HG03159 (cell line): ENCODE results near the gene FNDC5.
A peak's percentile ranks its signal among the peaks of the same experiment; 100 is the strongest.

Experiments used
- ATAC-seq: cut with Tn5 transposase; IDR thresholded peaks from one replicate; pipeline ENCODE4 v1.9.1; 2021; ENCODE audit warnings: mild to moderate bottlenecking, moderate library complexity; ENCODE audit not compliant: unreplicated experiment

The FNDC5 gene

GRCh38 chr1:32817159-32817814, 53.4 kb downstream of the FNDC5 start, which contains the start of the genes S100PBP and YARS1:
TSS of gene S100PBP (plus strand) at chr1:32817653. CDS start at chr1:32826100, 8,447 bp downstream.
TSS of gene YARS1 (minus strand) at chr1:32817358. CDS start at chr1:32817244, 114 bp downstream.
- ATAC-seq = peak; percentile 81

- ATAC-seq = peak; percentile 16
These were observed 54.0 kb downstream of the FNDC5 start for GRCh38 chr1:32816676-32817158.

GRCh38 chr1:32813941-32814739, 56.6 kb downstream of the FNDC5 start:
- ATAC-seq = no peak
